ENCODE measurements around the gene BBS4. TPM values are rescaled to one million over a fixed set of nuclear protein-coding genes. Genes with fewer than 3 reads are reported as not detected.

BBS4 gene
- total and polyA plus RNA-seq, 9 of the 15 experiments (the other 6 are each of a cell fraction or from before 2014, with no cell fraction given) = 25.1 to 80.7 (median 38.9) TPM

DNA sequence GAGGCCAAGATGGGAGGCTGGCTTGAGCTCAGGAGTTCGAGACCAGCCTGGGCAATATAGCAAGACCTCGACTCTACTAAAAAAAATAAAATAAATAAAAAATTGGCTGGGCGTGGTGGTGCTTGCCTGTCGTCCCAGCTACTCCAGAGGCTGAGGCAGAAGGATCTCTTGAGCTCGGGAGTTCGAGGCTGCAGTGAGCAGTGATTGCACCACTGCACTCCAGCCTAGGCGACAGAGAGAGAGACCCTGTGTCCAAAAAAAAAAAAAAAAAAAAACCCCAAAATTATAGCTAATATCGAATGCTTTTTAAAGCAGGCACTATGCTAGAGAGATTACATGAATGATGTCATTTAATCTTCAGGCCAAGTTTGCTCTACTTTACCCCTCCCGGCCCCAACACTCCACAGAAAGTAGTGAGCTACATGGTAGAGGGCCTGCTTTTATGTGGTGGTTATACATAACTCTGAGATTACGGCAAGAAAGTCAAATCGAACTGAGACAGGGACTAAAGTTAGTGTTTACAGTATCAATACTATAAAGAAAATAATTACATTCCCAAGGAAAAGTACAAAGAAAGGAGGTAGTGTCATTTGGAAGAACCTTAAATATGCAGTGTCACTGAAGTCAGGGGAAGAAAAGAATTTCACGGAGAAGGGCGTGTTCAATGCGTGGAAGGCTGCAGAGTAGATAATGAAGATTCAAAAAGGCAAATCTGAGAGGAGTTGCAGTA lies 96.4 kb downstream of the BBS4 start (continued):
- no peak for TF ChIP-seq ATF2 (CRISPR knock-in tag; IDR thresholded peaks at IDR 0.05)
- no peak for TF ChIP-seq ZNF24 (IDR thresholded peaks at IDR 0.05)
- TF ChIP-seq ZNF121 (CRISPR knock-in tag; conservative IDR thresholded peaks at IDR 0.05) = 0 out of 2 replicates have a peak, but pooled peaks have one; percentile 4
- TF ChIP-seq, protein P1, sequence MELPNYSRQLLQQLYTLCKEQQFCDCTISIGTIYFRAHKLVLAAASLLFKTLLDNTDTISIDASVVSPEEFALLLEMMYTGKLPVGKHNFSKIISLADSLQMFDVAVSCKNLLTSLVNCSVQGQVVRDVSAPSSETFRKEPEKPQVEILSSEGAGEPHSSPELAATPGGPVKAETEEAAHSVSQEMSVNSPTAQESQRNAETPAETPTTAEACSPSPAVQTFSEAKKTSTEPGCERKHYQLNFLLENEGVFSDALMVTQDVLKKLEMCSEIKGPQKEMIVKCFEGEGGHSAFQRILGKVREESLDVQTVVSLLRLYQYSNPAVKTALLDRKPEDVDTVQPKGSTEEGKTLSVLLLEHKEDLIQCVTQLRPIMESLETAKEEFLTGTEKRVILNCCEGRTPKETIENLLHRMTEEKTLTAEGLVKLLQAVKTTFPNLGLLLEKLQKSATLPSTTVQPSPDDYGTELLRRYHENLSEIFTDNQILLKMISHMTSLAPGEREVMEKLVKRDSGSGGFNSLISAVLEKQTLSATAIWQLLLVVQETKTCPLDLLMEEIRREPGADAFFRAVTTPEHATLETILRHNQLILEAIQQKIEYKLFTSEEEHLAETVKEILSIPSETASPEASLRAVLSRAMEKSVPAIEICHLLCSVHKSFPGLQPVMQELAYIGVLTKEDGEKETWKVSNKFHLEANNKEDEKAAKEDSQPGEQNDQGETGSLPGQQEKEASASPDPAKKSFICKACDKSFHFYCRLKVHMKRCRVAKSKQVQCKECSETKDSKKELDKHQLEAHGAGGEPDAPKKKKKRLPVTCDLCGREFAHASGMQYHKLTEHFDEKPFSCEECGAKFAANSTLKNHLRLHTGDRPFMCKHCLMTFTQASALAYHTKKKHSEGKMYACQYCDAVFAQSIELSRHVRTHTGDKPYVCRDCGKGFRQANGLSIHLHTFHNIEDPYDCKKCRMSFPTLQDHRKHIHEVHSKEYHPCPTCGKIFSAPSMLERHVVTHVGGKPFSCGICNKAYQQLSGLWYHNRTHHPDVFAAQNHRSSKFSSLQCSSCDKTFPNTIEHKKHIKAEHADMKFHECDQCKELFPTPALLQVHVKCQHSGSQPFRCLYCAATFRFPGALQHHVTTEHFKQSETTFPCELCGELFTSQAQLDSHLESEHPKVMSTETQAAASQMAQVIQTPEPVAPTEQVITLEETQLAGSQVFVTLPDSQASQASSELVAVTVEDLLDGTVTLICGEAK (IDR thresholded peaks at IDR 0.05) = 0 out of 2 replicates have a peak, but pooled peaks have one; percentile 14
- TF ChIP-seq, protein P1 (CRISPR knock-in tag; IDR thresholded peaks at IDR 0.05) = no peak

Data from K562 (cell line).